GF-D8 (cell line): ENCODE measurements around the gene OR4C11.

ENCODE experiments used
- DNase-seq: peaks from one replicate; lab custom pipeline; 2025; lab: John Stamatoyannopoulos, UW

Gene OR4C11, protein sequence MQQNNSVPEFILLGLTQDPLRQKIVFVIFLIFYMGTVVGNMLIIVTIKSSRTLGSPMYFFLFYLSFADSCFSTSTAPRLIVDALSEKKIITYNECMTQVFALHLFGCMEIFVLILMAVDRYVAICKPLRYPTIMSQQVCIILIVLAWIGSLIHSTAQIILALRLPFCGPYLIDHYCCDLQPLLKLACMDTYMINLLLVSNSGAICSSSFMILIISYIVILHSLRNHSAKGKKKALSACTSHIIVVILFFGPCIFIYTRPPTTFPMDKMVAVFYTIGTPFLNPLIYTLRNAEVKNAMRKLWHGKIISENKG

DNA sequence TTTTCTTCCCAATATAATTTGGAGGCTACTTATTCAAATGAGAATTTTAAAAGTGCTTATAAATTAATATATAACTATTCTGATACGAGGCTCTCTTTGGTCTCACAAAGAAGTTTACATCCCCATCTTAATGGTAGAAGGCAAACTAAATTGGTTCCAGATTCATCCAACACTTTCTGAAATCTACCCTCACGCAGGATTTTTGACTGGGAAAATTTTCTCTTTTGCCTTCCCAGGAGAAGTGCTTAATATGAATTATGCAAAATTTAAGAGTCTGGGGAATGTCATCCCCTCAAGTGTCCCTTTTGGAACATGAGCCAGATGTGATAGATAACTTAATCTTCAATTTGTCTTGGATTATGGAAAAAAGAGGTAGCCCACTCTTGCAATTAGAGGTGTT is at the start of gene OR4C11:
Gene OR4C11, minus strand, starts transcription at position 101 of the 400 bp plus-strand sequence. CDS start 3,272 bp downstream, outside the sequence.
- DNase-seq, result no peak

- no peak for DNase-seq
Measured at GRCh38 chr11:55655096-55655495, 47.7 kb upstream of the OR4C11 start.

- no peak for DNase-seq
Measured at GRCh38 chr11:55652560-55652959, 45.1 kb upstream of the OR4C11 start.

- DNase-seq, result no peak
Measured at GRCh38 chr11:55648027-55648426, 40.6 kb upstream of the OR4C11 start, which contains the start of gene OR4S2. Gene OR4S2, plus strand, starts transcription at chr11:55648327. Its CDS starts 2,577 bp downstream, at chr11:55650904.

DNA sequence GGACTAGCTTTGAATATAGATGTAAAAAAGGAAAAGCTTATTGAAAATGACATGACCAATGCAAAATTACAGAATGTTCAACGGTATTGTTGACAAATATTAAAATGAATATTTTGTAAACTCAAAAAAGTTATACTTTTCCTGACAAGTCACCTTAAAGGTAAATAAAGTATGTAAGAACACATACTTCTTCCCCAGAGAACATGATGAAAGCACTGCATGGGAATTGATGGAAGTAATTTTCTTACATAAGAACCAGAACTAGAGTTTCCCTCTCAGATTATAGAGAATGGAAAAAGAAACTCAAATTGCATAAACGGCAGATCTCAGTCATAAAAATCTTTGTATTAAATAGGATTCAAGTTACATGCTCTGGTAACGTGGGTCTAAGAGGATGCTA is 27.4 kb upstream of the OR4C11 start, which contains the start of gene OR4P4:
Gene OR4P4, plus strand, starts transcription at position 301 of the 400 bp plus-strand sequence.
- no peak for DNase-seq

- no peak for DNase-seq
Measured at GRCh38 chr11:55624531-55624930, 17.1 kb upstream of the OR4C11 start.

DNA sequence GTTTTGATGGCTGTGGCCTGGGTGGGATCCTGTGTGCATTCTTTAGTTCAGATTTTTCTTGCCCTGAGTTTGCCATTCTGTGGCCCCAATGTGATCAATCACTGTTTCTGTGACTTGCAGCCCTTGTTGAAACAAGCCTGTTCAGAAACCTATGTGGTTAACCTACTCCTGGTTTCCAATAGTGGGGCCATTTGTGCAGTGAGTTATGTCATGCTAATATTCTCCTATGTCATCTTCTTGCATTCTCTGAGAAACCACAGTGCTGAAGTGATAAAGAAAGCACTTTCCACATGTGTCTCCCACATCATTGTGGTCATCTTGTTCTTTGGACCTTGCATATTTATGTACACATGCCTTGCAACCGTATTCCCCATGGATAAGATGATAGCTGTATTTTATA is 34.9 kb downstream of the OR4C11 start:
- DNase-seq, result no peak

DNA sequence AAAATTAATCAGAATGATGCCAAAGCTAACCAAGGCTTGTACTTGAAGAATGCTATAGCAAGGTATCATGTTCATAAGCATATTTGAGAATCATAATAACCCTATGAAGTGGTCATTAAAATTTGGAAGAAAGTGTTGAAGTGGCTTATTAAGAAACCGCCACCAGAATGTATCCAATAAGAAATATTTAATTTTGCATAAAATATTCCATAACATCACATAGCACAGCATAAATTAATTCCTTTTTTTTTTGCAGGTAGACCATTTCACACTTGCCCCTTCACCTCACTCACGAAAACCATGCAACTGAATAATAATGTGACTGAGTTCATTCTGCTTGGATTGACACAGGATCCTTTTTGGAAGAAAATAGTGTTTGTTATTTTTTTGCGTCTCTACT is 35.6 kb downstream of the OR4C11 start, which contains the start of gene OR4C16:
Gene OR4C16, plus strand, starts transcription at position 301 of the 400 bp plus-strand sequence. Its CDS starts 0 bp downstream, at position 301.
- no peak for DNase-seq

DNA sequence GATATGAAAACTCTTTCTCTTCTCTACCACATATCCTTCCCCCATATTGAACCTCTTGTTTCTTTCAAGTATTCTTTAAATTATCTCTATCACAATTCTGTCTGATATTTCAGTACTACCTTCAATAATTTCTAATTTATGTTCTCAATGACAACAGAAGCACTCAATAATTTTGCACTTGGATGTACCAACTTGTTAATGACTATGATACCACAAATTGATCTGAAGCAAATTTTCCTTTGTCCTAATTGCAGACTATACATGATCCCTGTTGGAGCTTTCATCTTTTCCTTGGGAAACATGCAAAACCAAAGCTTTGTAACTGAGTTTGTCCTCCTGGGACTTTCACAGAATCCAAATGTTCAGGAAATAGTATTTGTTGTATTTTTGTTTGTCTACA is 53.3 kb downstream of the OR4C11 start, which contains the start of gene OR4C15:
Gene OR4C15, plus strand, starts transcription at position 301 of the 400 bp plus-strand sequence. Its CDS starts 0 bp downstream, at position 301.
- DNase-seq, result no peak
